Neural cell (in vitro differentiated cells): ENCODE results near the gene ZNF853. TPM values are rescaled to one million over a fixed set of nuclear protein-coding genes. Genes with fewer than 3 reads are reported as not detected.

Source experiments
- H2AFZ ChIP-seq: fragments of 200-600, 300-800 bp; sonication (generic), shearing (Covaris generic); 2 replicates; pipeline ENCODE4 v1.6.0; 2014; ENCODE audit warnings: low read depth, mild to moderate bottlenecking, antibody characterized with exemption, low read length, moderate library complexity
- H3F3A ChIP-seq: fragments of 200-600 bp; shearing (Covaris generic); 2 replicates; pipeline ENCODE4 v1.6.1; 2016; ENCODE audit warnings: mild to moderate bottlenecking, moderate library complexity, mixed read lengths, antibody characterized with exemption, low read length; ENCODE audit not compliant: insufficient read depth, poor library complexity, severe bottlenecking
- H3K27ac ChIP-seq: fragments of 200-600, 300-800 bp; sonication (generic), shearing (Covaris generic); 2 replicates; pipeline ENCODE4 v1.5.1; 2014; ENCODE audit warnings: mild to moderate bottlenecking, low read length, moderate library complexity
- H3K27me3 ChIP-seq: fragments of 300-800, 200-600 bp; sonication (generic), shearing (Covaris generic); 2 replicates; pipeline ENCODE4 v1.6.0; 2014; ENCODE audit warnings: mild to moderate bottlenecking, low read depth, low read length, moderate library complexity; ENCODE audit not compliant: insufficient read depth
- H3K36me3 ChIP-seq: fragments of 300-800, 200-600 bp; sonication (generic), shearing (Covaris generic); 2 replicates; pipeline ENCODE4 v1.5.1; 2014; ENCODE audit warnings: mild to moderate bottlenecking, antibody characterized with exemption, low read length, moderate library complexity; ENCODE audit not compliant: insufficient read depth
- H3K4me2 ChIP-seq: fragments of 300-800, 200-600 bp; sonication (generic), shearing (Covaris generic); 2 replicates; pipeline ENCODE4 v1.6.0; 2014; ENCODE audit warnings: mild to moderate bottlenecking, low read length
- H3K4me3 ChIP-seq: fragments of 300-800, 200-600 bp; sonication (generic), shearing (Covaris generic); 2 replicates; pipeline ENCODE4 v1.5.1; 2014; ENCODE audit warnings: mild to moderate bottlenecking, low read length, moderate library complexity
- H3K79me2 ChIP-seq: fragments of 200-600 bp; shearing (Covaris generic); replicated peaks from 2 replicates; pipeline ENCODE4 v1.6.0; 2014; ENCODE audit warnings: mild to moderate bottlenecking, low read length, moderate library complexity; ENCODE audit not compliant: insufficient read depth
- H3K9ac ChIP-seq: fragments of 300-800, 200-600 bp; sonication (generic), shearing (Covaris generic); 2 replicates; pipeline ENCODE4 v1.6.1; 2016; ENCODE audit warnings: mild to moderate bottlenecking, low read length, mixed read lengths
- H3K9me2 ChIP-seq: fragments of 200-600 bp; shearing (Covaris generic); 2 replicates; pipeline ENCODE4 v1.6.1; 2016; ENCODE audit warnings: mild to moderate bottlenecking, low read length, mixed read lengths; ENCODE audit not compliant: insufficient read depth
- H3K9me3 ChIP-seq: fragments of 200-600, 300-800 bp; sonication (generic), shearing (Covaris generic); 2 replicates; pipeline ENCODE4 v1.6.1; 2016; ENCODE audit warnings: mild to moderate bottlenecking, mixed run types, low read length, moderate library complexity, mixed read lengths
- H4K20me1 ChIP-seq: fragments of 200-600 bp; shearing (Covaris generic); 2 replicates; pipeline ENCODE4 v1.6.1; 2016; ENCODE audit warnings: mild to moderate bottlenecking, mixed run types; ENCODE audit not compliant: insufficient read depth
- EP300 ChIP-seq: fragments of 450-650 bp; conservative IDR thresholded peaks from 2 replicates; pipeline ENCODE4 v1.6.1; 2014; ENCODE audit warnings: antibody characterized with exemption, mild to moderate bottlenecking, moderate library complexity; ENCODE audit not compliant: poor library complexity, severe bottlenecking
- EZH2 ChIP-seq: fragments of 200-600, 300-800 bp; shearing (Covaris generic), sonication (generic); IDR thresholded peaks from 2 replicates; pipeline ENCODE4 v1.6.1; 2014; ENCODE audit warnings: antibody characterized with exemption, low read length, borderline replicate concordance, mild to moderate bottlenecking; ENCODE audit not compliant: insufficient read depth, poor library complexity, severe bottlenecking
- MXI1 ChIP-seq: fragments of 450-650 bp; conservative IDR thresholded peaks from 2 replicates; pipeline ENCODE4 v1.6.1; 2014; ENCODE audit warnings: antibody characterized with exemption, mild to moderate bottlenecking; ENCODE audit not compliant: poor library complexity, severe bottlenecking
- POLR2AphosphoS5 ChIP-seq: IDR thresholded peaks from 2 replicates; pipeline ENCODE4 v1.6.1; 2012
- RAD21 ChIP-seq: fragments of 450-650 bp; conservative IDR thresholded peaks from 2 replicates; pipeline ENCODE4 v1.6.1; 2014; ENCODE audit warnings: antibody characterized with exemption, mild to moderate bottlenecking, moderate library complexity
- SMC3 ChIP-seq: fragments of 450-650 bp; conservative IDR thresholded peaks from 2 replicates; pipeline ENCODE4 v1.6.1; 2014; ENCODE audit warnings: antibody characterized with exemption, mild to moderate bottlenecking, moderate library complexity; ENCODE audit not compliant: poor library complexity
- TAF1 ChIP-seq: IDR thresholded peaks from 2 replicates; pipeline ENCODE4 v1.6.1; 2012; ENCODE audit warnings: low read depth
- polyA plus RNA-seq: library from polyadenylated mRNA; depleted of rRNA; stranded (reverse); fragments of >200 nt; gene quantifications from 2 replicates; pipeline ENCODE4 v1.2.3, GENCODE V29; 2014
- TF ChIP-seq, protein P1 (sequence below): IDR thresholded peaks from 2 replicates; pipeline ENCODE4 v1.6.1; 2012; ENCODE audit warnings: borderline replicate concordance
- TF ChIP-seq, protein P2 (sequence below): fragments of 450-650 bp; IDR thresholded peaks from 2 replicates; pipeline ENCODE4 v1.5.1; 2014; ENCODE audit warnings: antibody characterized with exemption, mild to moderate bottlenecking, moderate library complexity; ENCODE audit not compliant: poor library complexity, severe bottlenecking

ZNF853 gene
- polyA plus RNA-seq, 1 donor from 2014 or later: 8.7 TPM

DNA sequence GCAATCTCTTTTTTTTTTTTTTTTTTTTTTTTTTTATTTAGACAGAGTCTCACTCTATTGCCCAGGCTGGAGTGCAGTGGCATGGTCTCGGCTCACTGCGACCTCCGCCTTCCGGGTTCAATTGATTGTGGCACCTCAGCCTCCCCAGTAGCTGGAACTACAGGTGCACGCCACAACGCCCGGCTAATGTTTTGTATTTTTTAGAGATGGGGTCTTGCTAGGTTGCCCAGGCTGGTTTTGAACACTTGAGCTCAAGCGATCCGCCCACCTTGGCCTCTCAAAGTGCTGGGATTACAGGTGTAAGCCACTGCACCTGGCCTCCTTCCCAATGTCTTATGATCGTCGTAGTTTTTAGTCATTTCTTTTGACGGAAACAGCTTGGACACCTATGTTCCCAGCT lies 6.6 kb upstream of the ZNF853 start:
- no peaks in the 10 kb centered on the region for H4K20me1 ChIP-seq
- no peaks in the 10 kb centered on the region for H3K9me2 ChIP-seq
- H3K36me3 ChIP-seq: no peaks in the 10 kb centered on the region
- no peaks in the 10 kb centered on the region for H3K9me3 ChIP-seq
- no peak overlapping the region for H3K9ac ChIP-seq
- H3K4me3 ChIP-seq: no peak overlapping the region
- no peak for TF ChIP-seq EZH2
- TF ChIP-seq, protein P1, sequence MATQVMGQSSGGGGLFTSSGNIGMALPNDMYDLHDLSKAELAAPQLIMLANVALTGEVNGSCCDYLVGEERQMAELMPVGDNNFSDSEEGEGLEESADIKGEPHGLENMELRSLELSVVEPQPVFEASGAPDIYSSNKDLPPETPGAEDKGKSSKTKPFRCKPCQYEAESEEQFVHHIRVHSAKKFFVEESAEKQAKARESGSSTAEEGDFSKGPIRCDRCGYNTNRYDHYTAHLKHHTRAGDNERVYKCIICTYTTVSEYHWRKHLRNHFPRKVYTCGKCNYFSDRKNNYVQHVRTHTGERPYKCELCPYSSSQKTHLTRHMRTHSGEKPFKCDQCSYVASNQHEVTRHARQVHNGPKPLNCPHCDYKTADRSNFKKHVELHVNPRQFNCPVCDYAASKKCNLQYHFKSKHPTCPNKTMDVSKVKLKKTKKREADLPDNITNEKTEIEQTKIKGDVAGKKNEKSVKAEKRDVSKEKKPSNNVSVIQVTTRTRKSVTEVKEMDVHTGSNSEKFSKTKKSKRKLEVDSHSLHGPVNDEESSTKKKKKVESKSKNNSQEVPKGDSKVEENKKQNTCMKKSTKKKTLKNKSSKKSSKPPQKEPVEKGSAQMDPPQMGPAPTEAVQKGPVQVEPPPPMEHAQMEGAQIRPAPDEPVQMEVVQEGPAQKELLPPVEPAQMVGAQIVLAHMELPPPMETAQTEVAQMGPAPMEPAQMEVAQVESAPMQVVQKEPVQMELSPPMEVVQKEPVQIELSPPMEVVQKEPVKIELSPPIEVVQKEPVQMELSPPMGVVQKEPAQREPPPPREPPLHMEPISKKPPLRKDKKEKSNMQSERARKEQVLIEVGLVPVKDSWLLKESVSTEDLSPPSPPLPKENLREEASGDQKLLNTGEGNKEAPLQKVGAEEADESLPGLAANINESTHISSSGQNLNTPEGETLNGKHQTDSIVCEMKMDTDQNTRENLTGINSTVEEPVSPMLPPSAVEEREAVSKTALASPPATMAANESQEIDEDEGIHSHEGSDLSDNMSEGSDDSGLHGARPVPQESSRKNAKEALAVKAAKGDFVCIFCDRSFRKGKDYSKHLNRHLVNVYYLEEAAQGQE: no peak
- TF ChIP-seq MXI1: no peak
- no peak for TF ChIP-seq EP300
- no peaks in the 10 kb centered on the region for H3F3A ChIP-seq
- H3K79me2 ChIP-seq: no peaks in the 10 kb centered on the region
- no peak overlapping the region for H3K4me2 ChIP-seq
- H3K27me3 ChIP-seq: no peaks in the 10 kb centered on the region
- H2AFZ ChIP-seq: no peak overlapping the region
- H3K27ac ChIP-seq: no peak overlapping the region

DNA sequence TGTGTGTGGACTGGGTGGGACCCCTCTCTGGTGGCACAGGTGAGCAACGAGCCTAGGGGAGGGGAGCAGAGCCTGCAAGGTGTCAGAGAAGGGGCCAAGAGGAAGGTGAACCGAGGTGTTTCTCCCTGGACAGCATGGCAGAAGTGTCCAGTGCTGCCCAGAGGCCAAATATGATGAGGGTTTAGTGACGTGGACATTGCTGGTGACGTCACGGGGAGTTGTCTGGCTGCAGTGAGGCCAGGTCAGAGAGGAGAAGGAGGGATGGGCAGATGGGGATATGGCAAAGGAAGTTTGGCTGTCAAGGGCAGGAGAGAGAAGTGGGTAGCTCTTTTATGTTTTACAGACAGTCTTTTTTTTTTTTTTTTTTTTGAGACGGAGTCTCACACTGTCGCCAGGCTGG lies 2.6 kb upstream of the ZNF853 start:
- Histone ChIP-seq H3K9me3 (no peaks in the 10 kb centered on the region), H2AFZ (no peak overlapping the region), H3K9me2 (no peaks in the 10 kb centered on the region), H3F3A (no peaks in the 10 kb centered on the region), H3K27ac (no peak overlapping the region), H4K20me1 (no peaks in the 10 kb centered on the region), H3K36me3 (no peaks in the 10 kb centered on the region), H3K4me3 (no peak overlapping the region), H3K27me3 (no peaks in the 10 kb centered on the region), H3K79me2 (no peaks in the 10 kb centered on the region), H3K4me2 (no peak overlapping the region), H3K9ac (no peak overlapping the region)
- no peak for TF ChIP-seq POLR2AphosphoS5

DNA sequence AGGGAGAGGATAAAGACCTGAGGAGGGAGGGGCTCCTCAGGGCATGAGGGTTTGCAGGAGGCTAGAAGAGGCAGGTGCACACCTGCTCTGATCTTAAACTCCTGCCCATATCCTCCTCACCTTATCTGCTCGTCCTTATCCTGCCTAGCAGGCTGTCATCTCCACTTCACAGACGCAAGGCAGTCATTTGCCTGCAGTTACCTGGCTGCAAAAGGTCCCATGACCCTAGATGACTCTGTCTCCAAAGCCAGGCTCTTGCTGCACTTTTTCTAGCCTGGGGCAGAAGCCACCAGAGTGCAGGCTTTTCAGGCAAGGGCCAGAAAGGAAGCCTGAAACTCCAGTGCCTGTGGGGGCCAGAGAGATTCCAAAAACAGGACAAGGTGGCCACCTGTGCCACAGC lies 1.7 kb upstream of the ZNF853 start:
- H3K27ac ChIP-seq: no peak overlapping the region

More for the DNA sequence above, 1.7 kb upstream of the ZNF853 start:
- H3K9ac ChIP-seq: no peak overlapping the region
- no peaks in the 10 kb centered on the region for H3K9me2 ChIP-seq
- H3K4me2 ChIP-seq: no peak overlapping the region
- no peaks in the 10 kb centered on the region for H3K27me3 ChIP-seq
- no peak overlapping the region for H2AFZ ChIP-seq
- no peaks in the 10 kb centered on the region for H3K79me2 ChIP-seq
- H3F3A ChIP-seq: no peaks in the 10 kb centered on the region
- no peaks in the 10 kb centered on the region for H3K36me3 ChIP-seq
- no peak overlapping the region for H3K4me3 ChIP-seq
- H4K20me1 ChIP-seq: no peaks in the 10 kb centered on the region
- TF ChIP-seq, protein P2, sequence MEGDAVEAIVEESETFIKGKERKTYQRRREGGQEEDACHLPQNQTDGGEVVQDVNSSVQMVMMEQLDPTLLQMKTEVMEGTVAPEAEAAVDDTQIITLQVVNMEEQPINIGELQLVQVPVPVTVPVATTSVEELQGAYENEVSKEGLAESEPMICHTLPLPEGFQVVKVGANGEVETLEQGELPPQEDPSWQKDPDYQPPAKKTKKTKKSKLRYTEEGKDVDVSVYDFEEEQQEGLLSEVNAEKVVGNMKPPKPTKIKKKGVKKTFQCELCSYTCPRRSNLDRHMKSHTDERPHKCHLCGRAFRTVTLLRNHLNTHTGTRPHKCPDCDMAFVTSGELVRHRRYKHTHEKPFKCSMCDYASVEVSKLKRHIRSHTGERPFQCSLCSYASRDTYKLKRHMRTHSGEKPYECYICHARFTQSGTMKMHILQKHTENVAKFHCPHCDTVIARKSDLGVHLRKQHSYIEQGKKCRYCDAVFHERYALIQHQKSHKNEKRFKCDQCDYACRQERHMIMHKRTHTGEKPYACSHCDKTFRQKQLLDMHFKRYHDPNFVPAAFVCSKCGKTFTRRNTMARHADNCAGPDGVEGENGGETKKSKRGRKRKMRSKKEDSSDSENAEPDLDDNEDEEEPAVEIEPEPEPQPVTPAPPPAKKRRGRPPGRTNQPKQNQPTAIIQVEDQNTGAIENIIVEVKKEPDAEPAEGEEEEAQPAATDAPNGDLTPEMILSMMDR: no peak
- TF ChIP-seq MXI1: no peak
- TF ChIP-seq TAF1: no peak
- no peak for TF ChIP-seq EP300
- TF ChIP-seq SMC3: no peak
- TF ChIP-seq EZH2: no peak
- TF ChIP-seq, protein P1: no peak
- TF ChIP-seq POLR2AphosphoS5: no peak
- TF ChIP-seq RAD21: no peak
- H3K9me3 ChIP-seq: no peaks in the 10 kb centered on the region
